OCI-LY1 (cell line): ENCODE results near the gene PAK4.
"Not testable (repeated sequence)": the region's sequence is repeated elsewhere in the genome, so short reads cannot be mapped to it uniquely, and the experiment has no call there.

Source experiments
- H2AFZ ChIP-seq: fragments of 200-600 bp; sonication (generic), shearing (Covaris generic); 2 replicates; pipeline ENCODE4 v1.6.0; 2014; ENCODE audit warnings: antibody characterized with exemption, mild to moderate bottlenecking, low read length
- H3F3A ChIP-seq: fragments of 200-600 bp; sonication (generic), shearing (Covaris generic); 2 replicates; pipeline ENCODE4 v1.6.0; 2014; ENCODE audit warnings: mild to moderate bottlenecking, antibody characterized with exemption, low read length, moderate library complexity; ENCODE audit not compliant: insufficient read depth
- H3K27ac ChIP-seq: fragments of 200-600 bp; sonication (generic); 2 replicates; pipeline ENCODE4 v1.5.1; 2014; ENCODE audit warnings: low read length, mixed run types, mild to moderate bottlenecking, low read depth; ENCODE audit not compliant: poor library complexity, severe bottlenecking
- H3K27me3 ChIP-seq: fragments of 200-600 bp; sonication (generic); 2 replicates; pipeline ENCODE4 v1.6.0; 2014; ENCODE audit warnings: antibody characterized with exemption, mild to moderate bottlenecking, low read length, moderate library complexity; ENCODE audit not compliant: insufficient read depth
- H3K36me3 ChIP-seq: fragments of 200-600 bp; sonication (generic); 2 replicates; pipeline ENCODE4 v1.6.1; 2014; ENCODE audit warnings: mild to moderate bottlenecking, antibody characterized with exemption, low read length, moderate library complexity, mixed read lengths; ENCODE audit not compliant: insufficient read depth
- H3K4me1 ChIP-seq: fragments of 200-600 bp; sonication (generic); 2 replicates; pipeline ENCODE4 v1.5.1; 2014; ENCODE audit warnings: mild to moderate bottlenecking, low read length, moderate library complexity; ENCODE audit not compliant: insufficient read depth, severe bottlenecking
- H3K4me2 ChIP-seq: fragments of 200-600 bp; sonication (generic), shearing (Covaris generic); 2 replicates; pipeline ENCODE4 v1.6.1; 2014; ENCODE audit warnings: low read length
- H3K4me3 ChIP-seq: fragments of 200-600 bp; sonication (generic); 2 replicates; pipeline ENCODE4 v1.5.1; 2014; ENCODE audit warnings: low read length, low read depth, mild to moderate bottlenecking, mixed read lengths; ENCODE audit not compliant: poor library complexity, severe bottlenecking
- H3K79me2 ChIP-seq: fragments of 200-600 bp; shearing (Covaris generic); 2 replicates; pipeline ENCODE4 v1.6.1; 2016; ENCODE audit warnings: mixed run types, low read length, mixed read lengths; ENCODE audit not compliant: insufficient read depth
- H3K9ac ChIP-seq: fragments of 200-600 bp; sonication (generic), shearing (Covaris generic); 2 replicates; pipeline ENCODE4 v1.6.1; 2014; ENCODE audit warnings: mild to moderate bottlenecking, low read length, mixed read lengths
- H3K9me2 ChIP-seq: fragments of 200-600 bp; sonication (generic), shearing (Covaris generic); 2 replicates; pipeline ENCODE4 v1.6.1; 2014; ENCODE audit warnings: low read depth, mild to moderate bottlenecking, low read length, mixed read lengths
- H3K9me3 ChIP-seq: fragments of 200-600 bp; shearing (Covaris generic); 2 replicates; pipeline ENCODE4 v1.6.1; 2014; ENCODE audit warnings: low read length, mixed read lengths
- H4K20me1 ChIP-seq: fragments of 200-600 bp; sonication (generic), shearing (Covaris generic); 2 replicates; pipeline ENCODE4 v1.6.0; 2016; ENCODE audit warnings: mild to moderate bottlenecking, low read length; ENCODE audit not compliant: insufficient read depth
- EZH2 ChIP-seq: fragments of 200-600 bp; sonication (generic), shearing (Covaris generic); IDR thresholded peaks from 2 replicates; pipeline ENCODE4 v1.8.0; 2017; ENCODE audit warnings: borderline replicate concordance, mixed run types, mild to moderate bottlenecking, antibody characterized with exemption, low read length, moderate library complexity, mixed read lengths
- TF ChIP-seq, protein P1 (sequence below): fragments of 200-600 bp; sonication (generic), shearing (Covaris generic); IDR thresholded peaks from 2 replicates; pipeline ENCODE4 v1.5.1; 2017; ENCODE audit warnings: mild to moderate bottlenecking, antibody characterized with exemption, low read length, moderate library complexity, mixed read lengths

The PAK4 gene

DNA sequence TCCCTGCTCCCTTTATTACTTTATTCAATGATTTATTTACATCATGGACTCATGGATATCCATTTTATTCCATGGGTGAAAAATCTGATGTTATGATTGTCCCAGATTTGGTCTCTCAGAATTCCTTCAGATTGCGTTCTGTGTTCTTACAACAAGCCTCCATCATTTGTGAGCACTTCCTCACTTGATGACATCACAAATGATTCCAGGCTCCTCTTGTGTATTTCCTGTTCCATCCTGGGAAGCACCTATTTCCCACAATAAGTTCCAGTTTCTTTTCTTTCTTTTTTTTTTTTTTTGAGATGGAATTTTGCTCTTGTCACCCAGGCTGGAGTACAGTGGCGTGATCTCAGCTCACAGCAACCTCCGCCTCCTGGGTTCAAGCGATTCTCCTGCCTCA is 34.7 kb upstream of the PAK4 start:
- no peak overlapping the region for H2AFZ ChIP-seq
- no peaks in the 10 kb centered on the region; the same call in 1 of the 2 replicates for H3K27me3 ChIP-seq
- H3K36me3 ChIP-seq = no peaks in the 10 kb centered on the region
- no peaks in the 10 kb centered on the region for H4K20me1 ChIP-seq
- TF ChIP-seq, protein P1, sequence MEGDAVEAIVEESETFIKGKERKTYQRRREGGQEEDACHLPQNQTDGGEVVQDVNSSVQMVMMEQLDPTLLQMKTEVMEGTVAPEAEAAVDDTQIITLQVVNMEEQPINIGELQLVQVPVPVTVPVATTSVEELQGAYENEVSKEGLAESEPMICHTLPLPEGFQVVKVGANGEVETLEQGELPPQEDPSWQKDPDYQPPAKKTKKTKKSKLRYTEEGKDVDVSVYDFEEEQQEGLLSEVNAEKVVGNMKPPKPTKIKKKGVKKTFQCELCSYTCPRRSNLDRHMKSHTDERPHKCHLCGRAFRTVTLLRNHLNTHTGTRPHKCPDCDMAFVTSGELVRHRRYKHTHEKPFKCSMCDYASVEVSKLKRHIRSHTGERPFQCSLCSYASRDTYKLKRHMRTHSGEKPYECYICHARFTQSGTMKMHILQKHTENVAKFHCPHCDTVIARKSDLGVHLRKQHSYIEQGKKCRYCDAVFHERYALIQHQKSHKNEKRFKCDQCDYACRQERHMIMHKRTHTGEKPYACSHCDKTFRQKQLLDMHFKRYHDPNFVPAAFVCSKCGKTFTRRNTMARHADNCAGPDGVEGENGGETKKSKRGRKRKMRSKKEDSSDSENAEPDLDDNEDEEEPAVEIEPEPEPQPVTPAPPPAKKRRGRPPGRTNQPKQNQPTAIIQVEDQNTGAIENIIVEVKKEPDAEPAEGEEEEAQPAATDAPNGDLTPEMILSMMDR = no peak
- no peak for TF ChIP-seq EZH2
- H3K4me3 ChIP-seq = no peak overlapping the region
- no peaks in the 10 kb centered on the region for H3K9me2 ChIP-seq
- H3K27ac ChIP-seq = no peak overlapping the region
- H3K4me1 ChIP-seq = no peaks in the 10 kb centered on the region
- no peak overlapping the region for H3K4me2 ChIP-seq
- H3F3A ChIP-seq = no peaks in the 10 kb centered on the region
- no peaks in the 10 kb centered on the region for H3K79me2 ChIP-seq
- H3K9me3 ChIP-seq = no peaks in the 10 kb centered on the region
- no peak overlapping the region for H3K9ac ChIP-seq

DNA sequence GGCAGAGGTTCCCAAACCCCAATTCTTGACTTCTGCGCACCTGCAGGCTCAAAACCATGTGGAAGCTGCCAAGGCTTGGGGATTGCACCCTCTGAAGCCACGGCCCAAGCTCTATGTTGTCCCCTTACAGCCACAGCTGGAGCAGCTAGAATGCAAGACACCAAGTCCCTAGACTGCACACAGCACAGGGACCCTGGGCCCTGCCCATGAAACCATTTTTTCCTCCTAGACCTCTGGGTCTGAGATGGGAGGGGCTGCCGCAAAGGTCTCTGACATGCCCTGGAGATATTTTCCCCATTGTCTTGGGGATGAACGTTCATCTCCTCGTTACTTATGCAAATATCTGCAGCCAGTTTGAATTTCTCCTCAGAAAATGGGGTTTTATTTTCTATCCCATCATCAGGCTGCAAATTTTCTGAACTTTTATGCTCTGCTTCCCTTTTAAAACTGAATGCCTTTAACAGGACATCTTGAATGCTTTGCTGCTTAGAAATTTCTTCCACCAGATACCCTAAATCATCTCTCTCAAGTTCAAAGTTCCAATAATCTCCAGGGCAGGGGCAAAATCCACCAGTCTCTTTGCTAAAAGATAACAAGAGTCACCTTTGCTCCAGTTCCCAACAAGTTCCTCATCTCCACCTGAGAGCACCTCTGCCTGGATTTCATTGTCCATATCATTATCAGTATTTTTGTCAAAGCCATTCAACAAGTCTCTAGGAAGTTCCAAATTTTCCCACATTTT is 29.6 kb upstream of the PAK4 start:
- not testable (repeated sequence) for H3K4me3 ChIP-seq, H3K4me2 ChIP-seq, H3F3A ChIP-seq, H4K20me1 ChIP-seq, H3K9ac ChIP-seq, H2AFZ ChIP-seq, H3K9me3 ChIP-seq, H3K4me1 ChIP-seq, H3K36me3 ChIP-seq, H3K79me2 ChIP-seq, H3K9me2 ChIP-seq, H3K27me3 ChIP-seq, H3K27ac ChIP-seq

DNA sequence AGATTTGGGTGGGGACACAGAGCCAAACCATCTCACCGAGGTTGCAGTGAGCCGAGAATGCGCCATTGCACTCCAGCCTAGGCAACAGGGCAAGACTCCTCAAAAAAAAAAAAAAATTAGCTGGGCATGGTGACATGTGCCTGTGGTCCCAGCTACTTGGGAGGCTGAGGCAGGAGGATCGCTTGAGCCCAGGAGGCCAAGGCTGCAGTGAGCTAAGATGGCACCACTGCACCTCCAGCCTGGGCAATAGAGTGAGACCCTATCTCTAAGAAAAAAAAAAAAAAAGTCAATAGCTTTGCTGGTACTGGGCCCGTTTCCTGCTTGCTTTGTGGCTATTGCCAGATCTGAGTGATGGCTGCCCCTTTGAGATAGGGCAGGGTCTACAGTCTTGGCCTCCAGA is 28.3 kb upstream of the PAK4 start:
- Histone ChIP-seq H4K20me1 (no peaks in the 10 kb centered on the region), H2AFZ (no peak overlapping the region), H3K9ac (no peak overlapping the region), H3K9me3 (no peaks in the 10 kb centered on the region), H3K9me2 (no peaks in the 10 kb centered on the region), H3K36me3 (no peaks in the 10 kb centered on the region), H3K27me3 (no peaks in the 10 kb centered on the region; the same call in 1 of the 2 replicates), H3F3A (no peaks in the 10 kb centered on the region), H3K4me2 (no peak overlapping the region), H3K79me2 (no peaks in the 10 kb centered on the region), H3K4me3 (no peak overlapping the region), H3K27ac (no peak overlapping the region), H3K4me1 (no peaks in the 10 kb centered on the region)
- TF ChIP-seq EZH2 = no peak
- TF ChIP-seq, protein P1 = no peak

DNA sequence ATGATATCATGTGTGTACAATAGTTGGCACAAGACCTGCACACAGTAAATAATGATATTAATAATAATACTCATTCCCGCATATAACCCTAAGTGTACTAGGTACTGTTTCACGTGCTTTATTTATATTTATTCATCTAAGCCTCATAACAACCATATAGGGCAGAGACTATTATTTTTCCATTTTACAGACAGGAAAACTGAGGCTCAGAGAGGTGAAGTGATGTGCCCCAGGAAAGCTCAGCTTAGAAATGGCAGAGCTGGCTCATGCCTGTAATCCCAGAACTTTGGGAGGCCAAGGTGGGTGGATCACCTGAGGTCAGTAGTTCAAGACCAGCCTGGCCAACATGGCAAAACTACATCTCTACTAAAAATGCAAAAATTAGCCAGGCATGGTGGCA is 27.9 kb upstream of the PAK4 start:
- Histone ChIP-seq H3K27me3 (no peaks in the 10 kb centered on the region; the same call in 1 of the 2 replicates), H3K4me2 (no peak overlapping the region), H3K79me2 (no peaks in the 10 kb centered on the region), H3K27ac (no peak overlapping the region), H3K36me3 (no peaks in the 10 kb centered on the region), H2AFZ (no peak overlapping the region), H4K20me1 (no peaks in the 10 kb centered on the region), H3K9me3 (no peaks in the 10 kb centered on the region), H3F3A (no peaks in the 10 kb centered on the region), H3K9me2 (no peaks in the 10 kb centered on the region), H3K9ac (no peak overlapping the region), H3K4me3 (no peak overlapping the region), H3K4me1 (no peaks in the 10 kb centered on the region)
- TF ChIP-seq EZH2 = no peak
- TF ChIP-seq, protein P1 = no peak
